Fibroblast of villous mesenchyme (primary cell): ENCODE results near the gene GRM7. TPM values are rescaled to one million over a fixed set of nuclear protein-coding genes. Genes with fewer than 3 reads are reported as not detected.

Experiments used
- DNase-seq: peaks from one replicate; pipeline ENCODE4 v3.0.0-alpha.2; 2010; ENCODE audit warnings: low read depth
- H3K4me3 ChIP-seq: 2 replicates; pipeline ENCODE4 v1.5.1; 2011; ENCODE audit warnings: low read depth, mild to moderate bottlenecking, low read length
- total RNA-seq: library from RNA; depleted of rRNA; stranded (reverse); fragments of >200 nt; gene quantifications from 2 replicates; pipeline ENCODE4 v1.2.3, GENCODE V29; 2012
- TF ChIP-seq, protein P1 (sequence below): IDR thresholded peaks from 2 replicates; pipeline ENCODE4 v1.5.1; 2012; ENCODE audit warnings: low read depth, mild to moderate bottlenecking, low read length; ENCODE audit not compliant: insufficient read depth

The GRM7 gene
- total RNA-seq, 1 donor: not detected

- no peak overlapping the region for H3K4me3 ChIP-seq
- DNase-seq: no peak
- TF ChIP-seq, protein P1, sequence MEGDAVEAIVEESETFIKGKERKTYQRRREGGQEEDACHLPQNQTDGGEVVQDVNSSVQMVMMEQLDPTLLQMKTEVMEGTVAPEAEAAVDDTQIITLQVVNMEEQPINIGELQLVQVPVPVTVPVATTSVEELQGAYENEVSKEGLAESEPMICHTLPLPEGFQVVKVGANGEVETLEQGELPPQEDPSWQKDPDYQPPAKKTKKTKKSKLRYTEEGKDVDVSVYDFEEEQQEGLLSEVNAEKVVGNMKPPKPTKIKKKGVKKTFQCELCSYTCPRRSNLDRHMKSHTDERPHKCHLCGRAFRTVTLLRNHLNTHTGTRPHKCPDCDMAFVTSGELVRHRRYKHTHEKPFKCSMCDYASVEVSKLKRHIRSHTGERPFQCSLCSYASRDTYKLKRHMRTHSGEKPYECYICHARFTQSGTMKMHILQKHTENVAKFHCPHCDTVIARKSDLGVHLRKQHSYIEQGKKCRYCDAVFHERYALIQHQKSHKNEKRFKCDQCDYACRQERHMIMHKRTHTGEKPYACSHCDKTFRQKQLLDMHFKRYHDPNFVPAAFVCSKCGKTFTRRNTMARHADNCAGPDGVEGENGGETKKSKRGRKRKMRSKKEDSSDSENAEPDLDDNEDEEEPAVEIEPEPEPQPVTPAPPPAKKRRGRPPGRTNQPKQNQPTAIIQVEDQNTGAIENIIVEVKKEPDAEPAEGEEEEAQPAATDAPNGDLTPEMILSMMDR: no peak
Observed at GRCh38 chr3:7000501-7000900, 139.6 kb downstream of the GRM7 start.

- DNase-seq: no peak
- no peak overlapping the region for H3K4me3 ChIP-seq
Observed at GRCh38 chr3:7001370-7001769, 140.5 kb downstream of the GRM7 start.

DNA sequence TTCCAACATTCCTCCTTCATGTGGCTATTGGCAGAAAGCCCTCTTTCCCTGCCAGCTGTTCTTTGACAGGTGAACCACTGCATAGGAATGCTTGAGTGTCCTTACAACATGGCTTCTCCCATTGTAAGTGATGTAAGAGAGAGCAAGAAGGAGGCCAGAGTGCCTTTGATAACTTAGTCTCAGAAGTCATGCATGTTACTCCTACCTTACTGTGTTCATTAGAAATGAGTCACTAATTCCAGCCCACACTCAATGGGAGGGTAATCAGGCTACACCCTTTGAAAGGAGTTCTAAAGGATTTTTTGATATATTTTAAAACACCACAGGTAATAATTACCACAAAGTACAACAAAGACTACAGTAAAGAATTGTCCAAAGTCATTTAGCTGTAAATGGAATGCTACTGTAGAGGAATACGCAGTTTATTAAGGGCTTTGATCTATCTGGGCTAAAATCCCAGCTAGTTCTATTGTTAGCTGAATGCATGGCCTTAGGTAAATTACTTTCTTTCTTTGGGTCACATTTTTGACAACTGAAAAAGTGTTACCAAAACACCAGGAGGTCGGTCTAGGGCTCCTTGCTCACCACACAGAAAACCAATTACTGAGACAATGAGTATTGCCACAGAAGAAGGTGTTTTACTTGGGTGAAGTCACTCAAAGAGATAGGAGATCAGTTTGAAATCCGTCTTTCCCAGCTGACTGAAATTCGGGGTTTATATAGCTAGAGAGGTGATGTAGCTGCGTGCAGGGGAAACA, 154.9 kb downstream of the GRM7 start:
- DNase-seq: no peak
- H3K4me3 ChIP-seq: no peak overlapping the region
- TF ChIP-seq, protein P1: no peak

More at GRCh38 chr3:7001370-7001769, 140.5 kb downstream of the GRM7 start:
- TF ChIP-seq, protein P1: no peak

- DNase-seq: no peak
- H3K4me3 ChIP-seq: no peak overlapping the region
- TF ChIP-seq, protein P1: no peak
Observed at GRCh38 chr3:7025581-7026300, 164.8 kb downstream of the GRM7 start.

DNA sequence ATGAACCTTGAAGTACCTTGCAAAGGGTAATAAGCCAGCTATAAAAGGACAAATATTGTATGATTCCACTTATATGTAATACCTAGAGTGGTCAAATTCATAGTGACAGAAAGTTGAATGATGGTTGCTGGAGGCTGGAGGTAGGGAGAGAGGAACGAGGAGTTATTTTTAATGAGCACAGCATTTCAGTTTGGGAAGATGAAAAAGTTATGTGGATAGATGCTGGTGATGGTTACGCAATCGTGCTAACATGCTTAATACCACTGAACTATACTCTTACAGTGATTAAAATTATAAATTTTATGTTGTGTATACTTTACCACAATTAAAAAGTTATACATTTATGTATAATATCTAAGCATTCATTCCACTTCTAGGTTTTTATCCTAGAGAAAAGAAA, 168.6 kb downstream of the GRM7 start:
- TF ChIP-seq, protein P1: no peak
- DNase-seq: no peak
- H3K4me3 ChIP-seq: no peak overlapping the region

- H3K4me3 ChIP-seq: no peak overlapping the region
- no peak for DNase-seq
- TF ChIP-seq, protein P1: no peak
Observed at GRCh38 chr3:7038394-7038793, 177.5 kb downstream of the GRM7 start.

DNA sequence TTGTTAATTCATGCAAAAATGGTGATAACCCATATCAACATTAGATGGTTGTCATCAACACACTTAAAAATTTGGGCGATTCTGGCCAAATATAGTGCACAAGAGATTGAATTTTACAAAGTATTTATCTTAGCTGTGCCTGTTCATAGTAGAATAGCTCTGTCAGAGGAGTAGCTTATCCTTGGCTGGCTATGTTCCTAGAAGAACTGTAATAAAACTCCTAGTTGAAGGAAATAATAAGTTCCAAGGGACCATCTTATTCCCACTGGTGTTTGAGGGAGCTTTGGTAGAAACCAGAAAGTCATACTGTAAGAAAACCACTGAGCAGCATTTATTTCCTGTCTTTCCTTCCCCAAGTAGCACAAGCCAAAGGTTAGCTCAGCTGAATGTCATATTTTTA, 201.8 kb downstream of the GRM7 start:
- H3K4me3 ChIP-seq: no peak overlapping the region
- TF ChIP-seq, protein P1: no peak
- no peak for DNase-seq
